Islet precursor cell (in vitro differentiated cells): ENCODE measurements around the gene PPFIA1.
A peak's percentile ranks its signal among the peaks of the same experiment; 100 is the strongest.

Experiments
- DNase-seq: peaks from one replicate; pipeline ENCODE4 v3.0.0-alpha.2; 2018

Gene PPFIA1

GRCh38 chr11:70270104-70270876, at the start of gene PPFIA1:
TSS of gene PPFIA1 (plus strand) at chr11:70270690. CDS start at chr11:70272173, 1,483 bp downstream.
- DNase-seq = peak; percentile 97

GRCh38 chr11:70220920-70221319, 49.6 kb upstream of the PPFIA1 start:
- DNase-seq = no peak

- DNase-seq = no peak
Observed at GRCh38 chr11:70225681-70226177, 44.8 kb upstream of the PPFIA1 start.

DNA sequence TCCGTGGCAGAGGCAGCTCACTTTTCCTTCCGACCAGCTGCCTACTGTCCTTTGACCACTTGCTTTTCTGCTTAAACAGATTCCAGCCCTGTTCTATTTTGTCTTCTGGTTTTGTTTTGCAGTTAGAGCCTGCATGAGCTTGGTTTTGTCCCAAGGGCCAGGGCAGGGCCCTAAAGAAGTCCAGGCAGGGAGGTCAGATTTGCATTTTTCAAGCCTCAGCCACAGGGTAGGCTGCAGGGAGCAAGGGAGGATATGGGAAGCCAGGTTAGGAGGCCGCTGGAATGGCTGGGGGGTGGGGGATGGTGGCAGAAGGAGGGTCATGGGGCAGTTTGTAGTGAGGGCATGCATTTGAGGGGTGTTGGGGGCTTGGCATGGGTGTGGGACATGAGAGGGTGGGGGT, 44.3 kb upstream of the PPFIA1 start:
- no peak for DNase-seq

DNA sequence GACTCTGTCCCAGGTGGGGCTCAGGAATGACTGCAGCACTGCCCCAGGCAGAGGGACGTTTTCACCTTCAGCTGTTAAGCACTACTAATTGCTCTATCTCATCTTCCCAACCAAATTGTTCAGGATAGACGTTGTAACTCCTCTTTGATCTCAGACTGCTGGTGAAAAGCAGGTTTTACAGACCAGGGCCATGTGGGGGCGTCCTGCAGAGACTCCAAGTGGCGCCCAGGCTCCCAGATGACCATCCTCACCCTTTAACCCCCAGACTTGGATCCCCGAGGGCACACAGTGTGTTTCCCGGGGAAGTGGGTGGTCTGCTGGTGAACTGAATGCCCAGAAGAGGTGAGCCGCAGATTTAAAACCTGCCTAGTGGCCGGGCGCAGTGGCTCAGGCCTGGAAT, 43.5 kb upstream of the PPFIA1 start:
- peak; percentile 76 for DNase-seq

DNA sequence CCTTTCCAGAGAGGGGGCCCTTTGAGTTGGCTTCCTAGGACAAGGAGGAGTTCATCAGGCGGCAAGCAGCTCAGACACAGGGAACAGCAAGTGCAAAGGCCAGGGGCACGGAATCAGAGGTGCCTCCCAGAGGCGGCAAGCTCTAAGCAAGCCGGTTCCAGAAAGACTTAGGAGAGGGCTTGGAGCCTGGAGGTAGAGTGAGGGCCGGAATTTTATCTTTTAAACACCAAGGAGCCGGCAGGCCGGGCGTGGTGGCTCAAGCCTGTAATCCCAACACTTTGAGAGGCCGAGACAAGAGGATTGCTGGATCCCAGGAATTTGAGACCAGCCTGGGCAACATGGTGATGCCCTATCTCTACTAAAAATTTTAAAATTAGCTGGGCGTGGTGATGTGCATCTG, 40.8 kb upstream of the PPFIA1 start:
- no peak for DNase-seq

GRCh38 chr11:70230151-70230839, 40.2 kb upstream of the PPFIA1 start:
- DNase-seq = no peak

DNA sequence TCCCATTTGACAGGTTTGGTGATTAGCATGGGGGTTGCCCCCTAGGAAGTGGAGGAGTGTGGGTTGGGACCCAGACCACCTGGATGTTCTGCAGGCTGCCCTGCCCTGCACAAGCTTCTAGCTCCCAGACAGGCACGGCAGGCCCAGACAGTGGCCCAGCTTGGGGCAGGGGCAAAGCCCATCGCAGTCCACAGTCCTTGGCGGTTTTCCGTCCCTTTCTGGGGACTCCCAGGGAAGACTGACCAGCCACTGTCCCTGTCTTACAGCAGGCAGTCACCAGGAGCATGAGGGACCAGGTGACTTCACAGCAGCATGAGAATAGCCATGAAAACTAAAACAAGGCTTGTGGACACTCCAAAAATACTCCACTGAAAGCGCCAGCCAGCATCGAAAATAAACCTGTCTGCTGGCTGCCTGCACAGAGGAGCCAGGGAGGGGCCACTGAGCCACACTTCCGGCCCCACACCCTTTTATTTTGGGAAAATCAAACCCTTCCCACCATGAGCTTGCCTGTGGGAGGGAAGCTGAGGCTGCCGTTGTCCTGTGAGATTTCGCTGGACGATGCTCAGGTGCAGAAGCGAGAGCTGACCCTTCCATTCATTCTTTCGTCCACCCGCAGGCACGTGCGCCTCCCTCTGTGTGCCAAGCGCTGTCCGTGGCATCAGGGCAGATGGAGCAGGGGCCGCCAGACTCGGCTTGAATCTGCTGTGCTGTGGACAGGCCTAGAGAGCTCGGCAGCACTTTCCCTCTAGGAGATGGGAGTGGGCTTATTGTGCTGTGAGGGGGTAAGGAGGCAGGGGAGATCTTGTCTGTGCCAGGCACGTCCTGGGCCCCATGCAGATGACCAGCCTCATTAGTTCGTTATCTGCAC, 39.4 kb upstream of the PPFIA1 start:
- no peak for DNase-seq

DNA sequence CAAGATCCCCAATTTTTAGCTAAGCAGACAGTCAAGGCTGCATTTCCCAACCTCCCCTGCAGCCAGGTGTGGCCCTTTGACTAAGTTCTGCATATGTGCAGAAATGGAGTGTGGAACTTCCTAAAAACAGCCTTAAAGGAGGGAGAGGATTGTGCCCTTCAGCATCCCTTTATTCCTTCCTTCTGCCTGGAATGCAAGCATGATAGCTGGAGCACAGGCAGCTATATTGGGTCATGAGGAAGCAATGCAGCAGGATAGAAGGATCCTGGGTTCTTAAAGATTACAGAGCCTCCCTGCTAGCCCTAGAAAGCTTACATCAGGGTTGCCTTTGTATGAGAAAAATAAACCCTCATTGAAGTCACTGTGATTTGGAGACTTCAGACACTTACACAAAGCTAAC, 37.5 kb upstream of the PPFIA1 start:
- no peak for DNase-seq

GRCh38 chr11:70233511-70233934, 37.0 kb upstream of the PPFIA1 start:
- DNase-seq = no peak

DNA sequence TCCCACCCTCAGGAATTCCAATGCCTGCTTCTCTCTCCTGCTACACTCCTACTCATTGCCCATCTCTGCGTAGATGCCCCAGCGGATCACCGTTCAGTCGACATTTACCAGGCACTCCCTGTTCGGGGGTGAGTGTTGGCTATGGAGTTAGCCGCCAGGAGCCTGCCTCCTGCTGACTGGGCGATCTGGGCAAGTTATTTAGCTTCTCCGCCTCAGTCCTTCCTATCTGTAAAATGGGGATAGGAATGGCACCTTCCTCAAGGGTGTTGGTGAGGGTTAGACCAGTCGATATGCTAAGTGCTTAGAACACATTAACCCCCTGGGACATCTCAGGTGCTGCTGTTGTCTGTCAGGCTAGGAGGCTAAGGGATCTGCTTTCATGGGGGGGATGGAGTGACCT, 36.5 kb upstream of the PPFIA1 start:
- no peak for DNase-seq

DNA sequence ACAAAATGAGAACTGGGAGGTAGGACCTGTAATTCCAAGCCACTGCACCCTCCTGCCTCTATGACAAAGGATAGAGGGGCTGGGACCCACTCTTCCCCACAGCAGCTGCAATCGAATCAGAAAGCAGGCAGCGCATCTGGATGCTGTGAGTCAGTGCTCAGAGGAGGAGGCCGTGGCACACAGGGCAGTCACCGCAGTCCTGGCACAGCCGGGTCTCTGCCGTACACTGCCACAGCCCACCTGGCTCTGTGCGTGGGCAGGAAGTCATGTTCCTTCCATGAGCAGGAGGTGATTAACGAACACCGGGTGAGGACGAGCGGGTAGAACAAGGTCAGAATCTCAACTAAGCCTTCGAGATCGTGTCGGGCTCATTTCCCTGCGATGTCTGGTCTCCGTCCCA, 30.2 kb upstream of the PPFIA1 start:
- no peak for DNase-seq

- DNase-seq = no peak
Observed at GRCh38 chr11:70241709-70242108, 28.8 kb upstream of the PPFIA1 start.

DNA sequence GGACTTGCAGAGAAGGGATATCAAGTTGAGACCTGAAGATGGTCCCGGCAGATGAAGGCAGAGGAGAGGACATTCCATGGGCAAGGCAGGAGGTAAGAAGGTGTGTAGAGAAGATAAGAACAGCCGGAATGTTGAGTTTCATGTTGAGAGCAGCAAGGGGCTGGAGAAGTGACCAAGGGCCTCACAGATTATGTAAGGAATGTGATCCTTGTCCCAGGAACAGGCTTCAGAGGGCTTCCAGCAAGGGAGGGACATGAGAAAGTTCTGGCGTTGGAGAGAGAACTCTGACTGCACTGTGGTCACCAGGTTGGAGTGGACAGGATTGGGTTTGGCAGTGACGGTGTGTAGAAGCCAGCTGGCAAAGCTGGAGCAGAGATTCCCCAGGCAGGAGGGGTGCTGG, 27.6 kb upstream of the PPFIA1 start:
- no peak for DNase-seq

DNA sequence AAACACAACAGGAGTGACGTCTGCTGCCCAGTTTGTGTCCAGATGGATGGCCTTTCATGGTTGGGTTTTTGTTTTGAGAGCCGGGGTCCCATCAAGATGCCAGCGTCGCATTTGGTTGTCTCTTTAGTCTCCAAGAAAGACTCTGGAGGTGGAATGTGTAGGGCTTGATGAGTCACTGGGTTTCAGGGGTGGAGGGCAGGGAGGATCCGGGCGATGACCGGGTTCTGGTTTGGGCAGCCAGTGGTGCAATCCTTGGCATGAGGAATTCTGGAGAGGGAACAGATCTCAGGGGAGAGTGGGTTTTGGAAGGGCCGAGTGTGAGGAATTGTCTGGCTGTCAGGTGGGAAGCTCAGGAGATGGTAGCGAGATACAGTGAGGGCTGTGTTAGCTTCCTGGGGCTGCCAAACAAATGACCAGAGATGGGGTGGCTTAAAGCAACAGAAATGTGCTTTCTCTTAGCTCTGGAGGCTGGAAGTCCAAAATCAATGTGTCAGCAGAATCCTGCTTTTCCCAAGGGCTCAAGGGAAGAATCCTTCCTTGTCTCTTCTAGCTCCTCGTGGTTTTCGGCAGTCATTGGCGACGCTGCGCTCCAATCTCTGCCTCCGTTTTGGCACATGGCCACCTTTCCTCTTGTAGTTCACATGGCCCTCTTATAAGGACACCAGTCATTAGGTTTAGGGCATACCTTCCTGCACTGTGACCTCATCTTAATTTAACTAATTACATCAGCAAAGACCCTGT, 26.4 kb upstream of the PPFIA1 start:
- peak; percentile 57 for DNase-seq

- DNase-seq = peak; percentile 57
Observed at GRCh38 chr11:70244698-70245097, 25.8 kb upstream of the PPFIA1 start.

DNA sequence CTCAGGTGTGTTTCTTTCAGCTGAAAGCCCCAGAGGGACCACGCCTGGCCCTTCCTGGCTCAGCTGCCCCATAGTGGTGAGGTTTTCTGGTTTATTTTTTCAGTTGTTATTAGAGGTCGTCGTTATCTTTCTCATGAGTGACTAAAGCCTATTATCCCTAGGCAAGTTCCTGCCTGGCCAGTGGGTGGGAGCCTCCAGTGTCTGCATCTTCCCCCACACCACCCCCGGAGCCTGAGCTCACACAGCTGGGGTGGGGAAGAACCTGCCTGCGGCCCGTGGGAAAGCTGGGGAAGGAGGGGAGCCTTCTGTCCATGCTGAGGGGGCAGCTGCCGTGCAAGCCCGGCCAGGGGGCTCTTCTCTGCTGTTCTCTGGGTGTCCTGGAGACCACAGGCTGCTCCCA, 24.3 kb upstream of the PPFIA1 start:
- DNase-seq = no peak

GRCh38 chr11:70247042-70247709, 23.3 kb upstream of the PPFIA1 start:
- DNase-seq = no peak

DNA sequence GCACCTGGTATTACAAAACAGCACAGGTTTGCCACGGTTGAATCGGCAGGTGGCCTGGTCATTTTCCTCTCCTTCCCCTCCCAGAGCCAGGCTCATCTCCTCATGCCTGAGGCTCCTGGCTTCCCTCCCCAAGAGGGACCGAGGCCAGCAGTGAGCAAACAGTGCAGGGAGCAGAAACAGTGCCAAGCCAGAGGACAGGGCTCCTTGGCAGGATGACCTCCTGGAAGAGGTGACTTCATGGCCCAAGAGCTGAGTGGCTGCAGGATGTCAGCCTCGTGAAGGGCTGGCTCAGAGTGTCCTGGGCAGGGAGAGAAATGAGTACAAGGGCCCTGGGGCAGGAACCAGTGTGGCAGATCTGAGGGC, 22.8 kb upstream of the PPFIA1 start:
- DNase-seq = no peak

- DNase-seq = no peak
Observed at GRCh38 chr11:70250876-70251658, 19.4 kb upstream of the PPFIA1 start.

GRCh38 chr11:70251659-70252321, 18.7 kb upstream of the PPFIA1 start:
- DNase-seq = no peak
